ENCODE measurements around the gene HOXB1. TPM values are rescaled to one million over a fixed set of nuclear protein-coding genes. Genes with fewer than 3 reads are reported as not detected.

Gene HOXB1
- total and polyA plus RNA-seq, 10 donors, result 0.06 TPM; not detected in 9

- Histone ChIP-seq H3K36me3 (no peaks in the 10 kb centered on the region), H3K9me3 (no peaks in the 10 kb centered on the region), H3K27ac (no peak overlapping the region), H3K27me3 (replicated peaks in 1 of 7) (peaks cover 0 to 49% (median 4%) of the 10 kb centered on the region in 7 donors), H3K4me3 (no peak overlapping the region), H3K4me1 (no peaks in the 10 kb centered on the region)
- WGBS, 5 donors, result 76 to 89% (median 82%) methylated on average over 1 of the region's 1 CpG
- DNase-seq, result no peak
- intact Hi-C loops (cut with DNase I; ENCODE audit: low total_unique reads), result no loop called here
- TF ChIP-seq CTCF (IDR thresholded peaks at IDR 0.05 in 8 of 11, conservative IDR thresholded peaks at IDR 0.05 in 3 of 11) (no peak), POLR2AphosphoS5 (IDR thresholded peaks at IDR 0.05) (no peak), POLR2A (IDR thresholded peaks at IDR 0.05) (no peak)
Observed at GRCh38 chr17:48520631-48521079, 10.2 kb downstream of the HOXB1 start.

- DNase-seq, result no peak
- no peak overlapping the region for H3K4me3 ChIP-seq
- no peaks in the 10 kb centered on the region for H3K4me1 ChIP-seq
- H3K9me3 ChIP-seq, result no peaks in the 10 kb centered on the region
- WGBS, 5 donors, result 76 to 87% (median 78%) methylated on average over 5 of the region's 5 CpGs
- H3K27me3 ChIP-seq (replicated peaks in 1 of 7), result peaks cover 0 to 46% (median 0%) of the 10 kb centered on the region in 7 donors
- intact Hi-C loops (cut with DNase I; ENCODE audit: low total_unique reads), result no loop called here
- no peak overlapping the region for H3K27ac ChIP-seq
- H3K36me3 ChIP-seq, result no peaks in the 10 kb centered on the region
- no peak for TF ChIP-seq POLR2AphosphoS5 (IDR thresholded peaks at IDR 0.05)
- no peak for TF ChIP-seq POLR2A (IDR thresholded peaks at IDR 0.05)
- no peak for TF ChIP-seq CTCF (IDR thresholded peaks at IDR 0.05 in 8 of 11, conservative IDR thresholded peaks at IDR 0.05 in 3 of 11)
Observed at GRCh38 chr17:48519427-48519826, 11.4 kb downstream of the HOXB1 start.

- Histone ChIP-seq H3K9me3 (no peaks in the 10 kb centered on the region), H3K27ac (no peak overlapping the region), H3K36me3 (no peaks in the 10 kb centered on the region), H3K4me1 (peaks cover 0 to 12% (median 0%) of the 10 kb centered on the region in 6 donors), H3K4me3 (no peak overlapping the region), H3K27me3 (replicated peaks in 1 of 7) (peaks cover 0 to 51% (median 0%) of the 10 kb centered on the region in 7 donors)
- intact Hi-C loops (cut with DNase I; ENCODE audit: low total_unique reads), result no loop called here
- DNase-seq, result no peak
- TF ChIP-seq POLR2AphosphoS5 (IDR thresholded peaks at IDR 0.05) (no peak), CTCF (IDR thresholded peaks at IDR 0.05 in 8 of 11, conservative IDR thresholded peaks at IDR 0.05 in 3 of 11) (no peak), POLR2A (IDR thresholded peaks at IDR 0.05) (no peak)
- WGBS, 5 donors, result 22 to 33% (median 25%) methylated on average over 3 of the region's 3 CpGs
Observed at GRCh38 chr17:48517478-48517877, 13.3 kb downstream of the HOXB1 start.

- WGBS, 5 donors, result 68 to 86% (median 81%) methylated on average over 3 of the region's 3 CpGs
- intact Hi-C loops (cut with DNase I; ENCODE audit: low total_unique reads), result no loop called here
- DNase-seq, result no peak
- Histone ChIP-seq H3K4me1 (peaks cover 0 to 12% (median 0%) of the 10 kb centered on the region in 6 donors), H3K36me3 (no peaks in the 10 kb centered on the region), H3K27ac (no peak overlapping the region), H3K4me3 (no peak overlapping the region), H3K9me3 (no peaks in the 10 kb centered on the region), H3K27me3 (replicated peaks in 1 of 7) (peaks cover 0 to 53% (median 0%) of the 10 kb centered on the region in 7 donors)
- no peak for TF ChIP-seq POLR2AphosphoS5 (IDR thresholded peaks at IDR 0.05)
- TF ChIP-seq POLR2A (IDR thresholded peaks at IDR 0.05), result no peak
- no peak for TF ChIP-seq CTCF (IDR thresholded peaks at IDR 0.05 in 8 of 11, conservative IDR thresholded peaks at IDR 0.05 in 3 of 11)
Observed at GRCh38 chr17:48515925-48516900, 14.6 kb downstream of the HOXB1 start.

All from spleen (tissue), 11 donors.